HG03103 (cell line): ENCODE results near the gene SLC9A1.
"Not testable (repeated sequence)": the region's sequence is repeated elsewhere in the genome, so short reads cannot be mapped to it uniquely, and the experiment has no call there.

Experiments
- ATAC-seq: cut with Tn5 transposase; IDR thresholded peaks from one replicate; pipeline ENCODE4 v1.9.1; 2021; ENCODE audit warnings: low read depth; ENCODE audit not compliant: unreplicated experiment

Gene SLC9A1

DNA sequence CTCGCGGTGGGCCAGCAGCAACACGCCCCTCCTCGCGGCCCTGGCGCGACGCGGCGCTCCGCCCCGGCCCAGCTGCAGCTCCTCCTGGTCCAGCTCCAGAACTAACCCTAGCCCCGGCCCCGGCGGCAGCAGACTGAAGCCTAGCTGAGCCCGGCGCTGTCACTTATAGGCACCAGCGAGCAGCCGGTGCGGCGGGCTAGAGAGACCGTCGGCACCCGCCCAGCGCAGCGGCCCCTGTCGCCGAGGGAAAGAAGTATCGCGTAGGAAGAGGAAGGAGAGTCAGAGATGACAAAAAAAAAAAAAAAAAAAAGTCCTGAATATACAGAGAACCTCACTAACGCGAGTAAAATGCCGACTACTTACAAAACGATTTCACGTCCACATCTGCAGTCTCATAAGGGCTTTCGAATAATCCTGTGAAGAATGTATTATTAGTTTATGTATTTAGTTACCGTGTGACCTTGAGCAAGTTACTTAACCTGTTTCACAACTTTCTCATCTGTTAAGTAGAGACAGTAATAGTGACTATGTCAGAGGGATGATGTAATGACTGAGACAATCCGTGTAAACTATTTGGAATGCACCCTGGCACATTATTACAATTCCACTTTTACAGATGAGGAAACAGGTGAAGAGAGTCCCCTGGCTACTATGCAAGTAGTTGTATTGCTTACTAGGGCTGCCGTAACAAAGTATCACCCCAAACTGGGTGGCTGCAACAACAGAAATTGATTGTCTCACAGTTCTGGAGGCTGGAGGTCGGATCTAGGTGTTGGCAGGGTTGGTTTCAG, at the start of gene SLC9A1:
Gene SLC9A1 (minus strand): TSS at position 135 of the 791 bp plus-strand sequence. CDS start 791 bp downstream, outside the sequence.
- ATAC-seq, result peak; percentile 69

DNA sequence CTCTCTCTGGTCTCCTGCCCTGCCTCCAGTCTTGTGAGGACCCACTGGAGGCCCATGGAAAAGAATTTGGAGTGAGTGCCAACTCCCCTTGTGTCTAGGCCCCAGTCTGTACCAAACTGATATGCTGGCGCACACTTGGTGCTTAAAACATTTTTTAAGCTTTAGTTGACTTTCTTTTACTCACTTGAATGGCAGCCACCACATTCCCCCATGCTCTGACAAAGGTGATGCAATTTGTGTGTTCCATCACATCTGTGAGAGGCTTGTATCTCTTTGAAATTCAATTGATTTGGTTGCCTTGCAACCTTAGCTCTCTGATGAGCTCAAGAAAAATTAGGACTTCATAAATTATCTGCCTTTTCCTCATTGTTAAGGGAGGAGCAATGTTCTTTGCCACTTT, 49.0 kb upstream of the SLC9A1 start:
- no peak for ATAC-seq

DNA sequence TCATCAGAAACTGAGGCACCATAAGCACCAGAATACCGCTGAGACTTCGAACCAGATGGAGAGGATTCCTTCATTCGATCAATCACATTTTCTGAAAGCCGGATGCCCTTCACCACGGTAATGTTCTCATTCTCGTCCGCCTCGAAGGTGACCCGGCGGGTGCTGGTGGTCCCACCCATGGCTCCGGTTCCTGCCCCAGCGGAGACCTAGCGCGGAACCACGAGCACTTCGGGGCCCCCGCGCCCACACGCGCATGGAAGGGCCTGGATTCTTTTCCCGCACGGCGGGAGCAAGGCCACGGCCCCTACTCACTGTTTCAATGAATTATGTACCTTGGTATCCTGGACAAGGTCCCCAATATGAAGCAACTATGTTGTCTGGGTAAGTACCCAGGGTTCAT, 46.4 kb upstream of the SLC9A1 start:
- ATAC-seq, result no peak

DNA sequence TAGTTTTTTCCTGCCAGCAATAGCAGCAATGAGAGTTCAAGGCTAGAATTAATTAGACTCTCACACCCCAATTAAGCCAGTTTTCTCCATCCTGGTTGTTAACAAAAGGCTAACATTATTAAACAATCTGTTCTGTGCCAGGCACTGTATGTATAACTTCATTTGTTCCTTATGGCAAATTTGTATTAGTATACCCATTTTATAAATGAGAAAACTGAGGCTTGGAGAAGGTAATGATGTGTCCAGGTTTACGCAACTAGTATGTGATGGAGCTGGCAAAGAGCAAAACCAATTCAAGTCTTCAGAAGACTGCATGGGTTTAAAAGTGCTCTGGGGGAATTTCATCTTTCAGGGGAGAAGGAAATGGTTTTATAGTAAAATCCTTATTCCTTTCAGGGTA, 38.3 kb upstream of the SLC9A1 start:
- no peak for ATAC-seq

DNA sequence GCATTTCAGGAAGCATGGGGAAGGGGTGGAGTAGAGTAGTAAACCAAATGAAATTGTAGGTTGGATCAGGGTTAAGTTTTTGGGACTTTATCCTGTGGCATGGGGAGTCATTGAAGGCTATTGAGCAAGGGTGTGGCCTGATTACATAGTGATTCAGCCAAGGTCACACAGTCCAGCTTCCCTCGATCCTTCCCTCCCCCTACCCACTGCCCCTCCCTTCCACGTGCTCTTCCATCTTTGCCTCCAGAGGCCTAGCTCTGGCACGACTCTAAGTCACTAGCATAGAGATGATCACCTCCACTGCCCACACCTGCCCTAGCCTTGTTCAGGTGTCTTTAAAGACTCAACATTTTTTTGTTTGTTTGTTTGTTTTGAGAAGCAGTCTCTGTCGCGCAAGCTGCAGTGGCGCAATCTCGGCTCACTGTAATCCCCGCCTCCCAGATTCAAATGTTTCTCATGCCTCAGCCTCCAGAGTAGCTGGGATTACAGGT, 37.2 kb upstream of the SLC9A1 start:
- no peak for ATAC-seq

DNA sequence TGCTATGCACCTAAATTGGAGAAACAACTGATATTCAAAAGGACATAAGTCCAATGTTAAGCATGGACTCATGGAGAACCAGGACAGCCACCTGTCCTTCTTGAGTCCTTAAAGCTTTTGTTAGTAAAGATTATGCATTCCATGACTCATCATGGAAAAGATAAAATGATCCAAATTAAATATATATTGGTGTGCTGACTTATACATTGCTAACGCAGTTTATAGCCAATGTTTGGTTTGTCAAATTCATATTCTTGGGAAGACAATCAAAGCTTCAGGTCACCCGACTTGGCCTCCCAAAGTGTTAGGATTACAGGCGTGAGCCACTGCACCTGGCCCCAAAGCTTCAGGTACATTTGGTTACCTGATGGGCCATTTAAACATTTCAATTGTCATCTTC, 29.7 kb upstream of the SLC9A1 start:
- not testable (repeated sequence) for ATAC-seq

DNA sequence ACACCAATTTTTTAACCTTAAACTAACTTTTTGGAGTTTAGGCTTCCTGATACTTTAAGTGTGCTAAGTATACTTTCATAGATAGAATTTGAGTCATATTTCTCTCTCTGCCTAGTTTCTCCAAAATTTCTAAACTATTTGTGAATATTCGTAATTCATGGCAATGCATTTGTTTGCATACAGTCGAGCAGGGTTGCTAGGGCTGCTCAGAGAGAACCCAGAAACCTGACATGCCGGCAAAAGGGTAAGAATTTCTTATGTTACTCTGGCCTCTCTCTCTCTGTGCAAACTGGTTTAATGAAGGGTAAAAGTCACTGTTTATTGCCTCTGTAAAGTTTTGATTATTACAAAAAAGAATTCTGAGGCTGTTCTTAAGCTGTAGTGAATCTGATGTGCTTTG, 25.1 kb upstream of the SLC9A1 start:
- no peak for ATAC-seq

DNA sequence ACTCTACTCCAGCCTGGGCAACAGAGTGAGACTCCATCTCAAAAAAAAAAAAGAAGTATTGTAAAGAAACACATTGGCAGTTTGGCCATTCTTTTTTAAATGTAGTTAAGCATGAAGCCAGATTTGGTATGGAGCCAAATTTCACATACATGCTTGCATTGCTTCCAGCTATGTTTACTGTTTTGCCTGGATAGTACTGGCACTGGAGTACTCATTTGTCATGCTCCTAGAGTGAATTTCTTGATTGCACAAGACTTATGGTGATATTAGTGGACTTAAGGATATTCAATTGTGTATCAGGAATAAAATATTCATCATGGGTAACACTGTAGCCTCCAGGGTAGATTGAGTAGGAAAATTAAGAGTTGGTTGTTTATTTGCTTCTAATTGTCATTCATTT, 24.5 kb upstream of the SLC9A1 start:
- no peak for ATAC-seq

DNA sequence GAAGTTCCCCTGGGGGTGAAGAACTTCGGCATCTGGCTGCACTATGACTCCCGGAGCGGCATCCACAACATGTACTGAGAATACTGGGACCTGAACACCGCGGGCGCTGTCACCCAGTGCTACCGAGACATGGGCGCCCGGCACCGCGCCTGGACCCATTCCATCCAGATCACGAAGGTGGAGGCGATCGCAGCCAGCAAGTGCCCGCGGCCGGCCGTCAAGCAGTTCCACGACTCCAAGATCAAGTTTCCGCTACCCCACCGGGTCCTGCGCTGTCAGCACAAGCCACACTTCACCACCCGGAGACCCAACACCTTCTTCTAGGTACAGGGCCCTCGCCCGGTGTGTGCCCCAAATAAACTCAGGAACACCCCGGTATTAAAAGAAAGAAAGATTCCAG, 22.0 kb upstream of the SLC9A1 start:
- no peak for ATAC-seq

DNA sequence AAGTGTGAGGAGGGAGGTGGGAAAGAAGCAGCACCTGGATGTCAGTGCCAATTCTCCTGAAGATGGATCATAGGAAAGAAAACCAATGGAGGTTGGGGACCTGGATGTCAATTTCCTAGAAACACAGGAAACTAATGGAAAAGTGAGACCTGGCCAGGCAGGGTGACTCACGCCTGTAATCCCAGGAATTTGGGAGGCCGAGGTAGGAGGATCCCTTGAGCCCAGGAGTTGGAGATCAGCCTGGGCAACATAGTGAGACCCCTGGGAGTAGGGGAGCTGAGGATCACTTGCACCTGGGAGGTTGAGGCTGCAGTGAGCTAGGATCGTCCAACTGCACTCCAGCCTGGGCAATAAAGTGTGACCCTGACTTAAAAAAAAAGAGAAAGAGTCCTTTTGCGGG, 21.4 kb upstream of the SLC9A1 start:
- no peak for ATAC-seq

DNA sequence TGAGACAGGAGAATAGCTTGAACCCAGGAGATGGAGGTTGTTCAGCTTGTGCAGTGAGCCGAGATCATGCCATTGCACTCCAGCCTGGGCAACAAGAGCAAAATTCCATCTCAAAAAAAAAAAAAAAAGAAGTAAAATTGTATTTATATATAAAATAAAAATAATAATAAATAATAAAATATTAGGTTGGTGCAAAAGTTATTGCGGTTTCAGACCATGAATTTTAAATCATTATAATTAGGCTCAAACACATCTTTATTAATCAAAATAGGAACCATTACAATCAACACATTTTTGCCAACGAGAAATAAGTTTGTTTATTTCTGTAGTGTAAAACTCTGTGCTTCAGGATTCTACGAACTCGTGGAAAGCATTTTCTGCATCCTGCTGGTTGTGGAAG, 18.1 kb upstream of the SLC9A1 start:
- not testable (repeated sequence) for ATAC-seq

DNA sequence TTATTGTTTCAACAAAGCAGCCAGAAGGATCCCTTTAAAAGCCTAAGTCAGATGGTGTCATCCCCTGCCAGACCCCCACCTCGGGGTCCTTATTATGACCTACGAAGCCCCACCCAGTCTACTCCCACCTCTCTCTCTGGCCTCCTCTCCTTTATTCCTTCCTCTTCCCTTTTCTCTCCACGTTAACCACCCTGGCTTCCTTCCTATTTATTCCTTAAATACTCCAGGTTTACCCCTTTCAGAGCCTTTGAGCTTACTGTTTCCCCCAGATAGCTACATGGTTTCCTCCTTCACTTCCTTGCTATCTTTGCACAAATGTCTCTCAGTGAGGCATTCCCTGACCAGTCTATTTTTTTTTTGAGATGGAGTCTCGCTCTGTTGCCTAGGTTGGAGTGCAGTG, 12.0 kb upstream of the SLC9A1 start:
- ATAC-seq, result no peak

DNA sequence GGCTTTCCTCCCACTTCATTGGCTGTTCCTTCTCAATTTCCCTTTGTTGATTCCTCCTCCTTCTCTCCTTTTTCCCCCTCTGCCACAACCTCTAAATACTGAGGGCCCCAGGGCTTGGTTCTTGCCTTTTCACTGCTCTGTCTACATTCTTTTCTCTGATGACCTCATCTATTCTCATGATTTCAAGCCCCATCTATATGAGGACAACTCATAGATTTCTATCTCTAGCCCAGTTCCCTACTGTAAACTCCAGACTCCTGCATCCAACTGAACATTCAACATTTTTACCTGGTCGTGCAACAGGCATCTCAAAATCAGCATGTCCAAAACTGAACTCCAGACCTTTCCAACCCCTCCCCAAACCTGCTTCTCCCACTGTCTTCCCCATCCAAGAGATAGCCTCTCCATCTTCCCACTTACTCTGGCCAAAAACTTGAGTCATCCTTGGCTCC, 11.5 kb upstream of the SLC9A1 start:
- ATAC-seq, result no peak

DNA sequence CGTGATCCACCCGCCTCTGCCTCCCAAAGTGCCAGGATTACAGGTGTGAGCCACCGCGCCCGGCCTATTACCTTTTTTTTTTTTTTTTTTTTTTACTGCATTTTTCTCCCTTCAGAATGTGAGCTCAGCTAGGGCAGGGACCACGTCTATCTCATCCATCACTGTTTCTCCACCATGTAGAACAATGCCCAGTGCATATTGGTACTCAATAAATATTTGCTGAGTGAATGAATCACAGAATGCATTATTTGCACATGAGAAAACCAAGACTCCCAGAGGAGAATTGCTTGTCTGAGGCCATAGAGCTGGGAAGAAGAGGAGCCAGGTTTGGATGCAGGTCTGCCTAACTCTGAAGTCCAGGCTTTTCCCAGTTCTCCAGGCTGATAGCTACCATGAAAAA, 8.2 kb upstream of the SLC9A1 start:
- no peak for ATAC-seq

DNA sequence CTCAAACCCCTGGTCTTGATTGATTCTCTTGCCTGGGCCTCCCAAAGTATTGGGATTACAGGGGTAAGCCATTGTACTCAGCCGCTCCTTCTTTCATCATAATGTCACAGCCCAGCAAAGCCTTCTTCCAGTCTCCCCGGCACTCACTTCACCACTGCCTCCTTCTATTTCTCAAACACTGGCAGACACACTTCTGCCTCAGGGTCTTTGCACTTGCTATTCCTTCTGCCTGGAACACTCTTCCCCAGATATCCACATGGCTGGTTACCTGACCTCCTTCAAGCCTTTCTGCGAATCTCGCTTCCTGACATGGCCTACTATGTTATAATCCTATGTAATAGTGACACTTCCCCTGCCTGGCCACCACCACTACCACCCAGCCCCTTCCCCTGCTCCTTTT, 7.2 kb upstream of the SLC9A1 start:
- ATAC-seq, result no peak

DNA sequence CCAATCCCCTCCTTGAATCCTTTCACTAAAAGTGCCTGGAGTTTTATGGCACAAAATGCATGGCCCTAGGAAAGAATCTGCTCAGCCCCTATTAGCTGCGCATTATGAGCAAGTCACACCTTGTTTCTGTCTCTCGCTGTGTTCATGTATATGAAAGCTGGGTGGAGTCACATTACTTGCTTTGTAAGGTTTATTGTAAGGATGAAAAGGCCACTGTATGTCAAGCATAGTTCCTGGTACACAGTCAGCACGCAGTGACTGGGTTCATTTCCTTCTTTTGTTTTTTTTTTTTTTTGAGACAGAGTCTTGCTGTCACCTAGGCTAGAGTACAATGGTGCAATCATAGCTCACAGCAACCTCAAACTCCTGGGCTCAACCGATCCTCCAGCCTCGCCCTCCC, 6.7 kb upstream of the SLC9A1 start:
- ATAC-seq, result no peak

DNA sequence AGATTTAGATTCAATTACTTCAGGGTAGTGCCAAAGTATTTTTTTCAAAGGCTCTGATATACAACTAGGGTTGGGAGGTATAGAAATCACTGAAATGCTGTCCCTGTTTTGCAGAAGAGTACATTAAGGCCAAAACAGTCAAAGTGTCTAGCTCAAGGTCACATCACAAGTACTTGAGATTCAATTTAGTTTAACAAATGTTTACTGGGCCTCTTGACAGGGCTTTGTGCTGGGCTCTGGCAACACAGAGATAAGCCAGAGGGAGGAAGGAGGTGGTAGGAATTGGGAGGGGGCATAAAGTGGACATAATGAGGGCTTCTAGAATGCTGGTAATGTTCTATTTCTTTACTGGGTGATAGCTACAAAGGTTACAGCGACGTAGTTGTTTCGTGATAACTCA, 2.3 kb upstream of the SLC9A1 start:
- ATAC-seq, result no peak

DNA sequence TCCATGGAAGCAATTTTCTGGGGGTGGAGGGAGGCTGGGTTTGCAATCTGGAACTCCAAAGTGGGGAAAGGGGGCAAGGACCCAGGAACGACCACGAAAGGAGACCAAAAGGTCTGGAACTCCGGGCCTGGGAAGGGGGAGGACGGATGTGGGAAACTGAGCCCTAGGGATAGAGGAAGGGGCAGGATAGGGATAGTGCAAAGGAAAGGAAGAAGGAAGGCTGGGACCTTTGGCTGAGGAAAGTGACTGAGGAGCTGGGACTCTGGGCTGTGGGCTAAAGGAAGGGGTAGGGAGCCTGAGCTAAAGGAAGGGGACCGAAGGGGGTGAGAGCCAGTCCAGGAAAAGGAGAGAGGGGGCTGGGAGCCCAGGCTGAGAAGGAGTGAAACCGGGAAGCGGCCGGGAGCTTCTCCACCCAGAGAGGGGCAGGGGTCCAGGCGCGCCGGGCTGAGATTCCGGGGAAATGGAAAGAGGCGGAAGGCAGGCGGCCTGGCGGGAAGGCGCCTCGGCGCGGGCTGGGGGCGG, 395 bp downstream of the SLC9A1 start:
- ATAC-seq, result peak; percentile 12

DNA sequence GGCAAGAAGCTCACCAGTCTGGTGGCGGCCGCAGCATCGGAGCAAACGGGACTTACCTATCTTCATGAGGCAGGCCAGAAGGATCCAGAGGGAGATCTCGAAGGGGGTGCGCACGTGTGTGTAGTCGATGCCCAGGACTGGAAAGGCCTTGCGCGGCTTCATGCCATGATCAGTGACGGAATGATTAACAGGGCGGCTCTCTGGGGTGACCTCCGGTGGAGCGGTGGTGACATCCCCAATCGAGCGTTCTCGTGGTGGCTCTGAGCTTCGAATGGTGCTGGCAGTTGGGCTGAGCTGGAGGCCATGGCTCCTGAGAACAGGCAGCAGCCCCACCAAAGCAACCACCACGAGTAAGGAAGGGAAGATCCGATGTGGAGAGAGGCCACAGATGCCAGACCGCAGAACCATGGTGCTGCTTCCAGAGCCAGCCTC, 982 bp downstream of the SLC9A1 start:
- ATAC-seq, result no peak

DNA sequence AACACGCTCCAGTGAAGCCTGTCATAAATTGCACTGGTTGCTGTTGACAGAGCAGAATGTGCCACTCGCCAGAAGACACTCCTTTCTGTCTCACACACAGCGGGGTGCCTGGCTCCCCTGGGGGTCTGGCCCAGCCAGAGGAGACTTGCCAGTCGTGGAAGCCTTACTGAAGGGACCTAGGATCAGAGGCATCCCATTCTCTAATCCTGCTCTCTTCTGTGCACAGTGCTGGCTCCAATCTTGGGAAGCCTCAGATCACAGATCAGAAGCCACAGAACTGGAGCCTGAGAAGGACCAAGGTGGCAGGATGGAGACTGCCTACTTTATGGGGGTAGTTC, 1.4 kb downstream of the SLC9A1 start:
- ATAC-seq, result no peak

DNA sequence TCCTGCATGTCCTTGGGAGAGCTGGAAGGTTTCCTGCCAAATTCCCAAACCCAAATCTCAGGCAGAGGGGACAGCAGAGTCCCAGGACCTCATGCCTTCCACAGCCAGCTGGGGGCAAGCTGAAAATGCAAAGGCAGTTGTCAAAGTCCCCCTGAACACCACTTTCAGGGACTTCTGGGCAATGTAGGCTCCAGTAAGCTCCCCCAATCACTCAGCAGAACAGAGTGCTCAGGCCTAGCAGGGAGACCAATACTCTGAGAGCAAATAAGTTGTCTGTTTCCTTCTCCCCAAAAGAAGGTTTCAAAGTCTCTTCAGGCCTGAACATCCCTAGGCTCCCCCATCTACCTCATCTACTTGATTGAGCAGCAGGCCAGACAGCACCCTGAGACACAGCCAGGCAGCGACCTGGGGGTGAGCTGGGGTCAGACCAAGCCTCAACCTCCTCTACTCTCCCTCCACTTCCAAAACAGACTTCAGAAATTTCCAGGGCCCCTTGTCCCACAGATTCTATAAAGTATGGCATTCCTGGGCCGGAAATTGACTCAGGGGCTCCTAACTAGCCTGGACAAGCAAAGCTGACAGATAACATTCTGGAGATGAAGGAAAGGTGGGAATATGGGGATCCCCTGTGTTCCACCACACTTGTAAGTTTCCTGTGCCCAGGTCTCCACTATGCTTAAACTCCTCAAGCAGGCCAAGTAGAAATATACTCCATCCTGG, 1.9 kb downstream of the SLC9A1 start:
- ATAC-seq, result no peak
